ENCODE measurements around the gene NUDCD3. TPM values are rescaled to one million over a fixed set of nuclear protein-coding genes. Genes with fewer than 3 reads are reported as not detected.
A peak's percentile ranks its signal among the peaks of the same experiment; 100 is the strongest.

Gene NUDCD3
- total and polyA plus RNA-seq, 12 donors: 16.2 to 116 (median 102) TPM

DNA sequence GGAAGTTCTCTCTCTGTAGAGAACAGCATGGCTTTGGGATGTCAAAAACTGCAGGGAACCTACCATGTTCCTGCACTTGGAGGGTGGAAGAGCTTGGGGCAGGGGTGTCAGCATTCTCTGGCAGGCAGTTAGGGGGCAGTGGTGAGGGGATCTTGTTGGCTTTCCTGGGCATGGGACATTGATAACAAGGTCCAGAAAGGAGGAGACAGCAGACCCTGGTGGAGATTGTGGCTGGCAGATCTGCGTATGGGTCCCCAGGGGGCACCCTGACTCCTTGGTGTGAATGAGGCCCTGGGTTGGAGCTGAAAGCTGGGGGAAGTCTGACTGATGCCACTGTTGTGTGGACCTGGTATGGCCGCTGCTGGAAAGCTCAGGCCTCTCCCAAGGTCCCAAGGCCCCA is 142.2 kb downstream of the NUDCD3 start:
- H3K36me3 ChIP-seq: no peaks in the 10 kb centered on the region
- ATAC-seq: peak in 6 of 8 donors; percentile 13 to 47 (median 30)
- peaks cover 0 to 6% (median 0%) of the 10 kb centered on the region in 11 donors for H3K9me3 ChIP-seq
- H3K4me1 ChIP-seq: peaks cover 0 to 20% (median 0%) of the 10 kb centered on the region in 9 donors
- WGBS, 2 donors: 84 to 89% methylated on average over 2 of the region's 2 CpGs
- no peak overlapping the region for H3K4me3 ChIP-seq
- H3K27ac ChIP-seq: peak overlapping the region in 1 of 10 donors; percentile 51
- no peak for DNase-seq
- intact Hi-C loops (cut with DNase I): loop anchor here in 1 of 10 donors (10.0 kb wide), 1 partner anchor 217 kb away; no protein-coding TSS in a partner anchor
- TF ChIP-seq, protein P1, sequence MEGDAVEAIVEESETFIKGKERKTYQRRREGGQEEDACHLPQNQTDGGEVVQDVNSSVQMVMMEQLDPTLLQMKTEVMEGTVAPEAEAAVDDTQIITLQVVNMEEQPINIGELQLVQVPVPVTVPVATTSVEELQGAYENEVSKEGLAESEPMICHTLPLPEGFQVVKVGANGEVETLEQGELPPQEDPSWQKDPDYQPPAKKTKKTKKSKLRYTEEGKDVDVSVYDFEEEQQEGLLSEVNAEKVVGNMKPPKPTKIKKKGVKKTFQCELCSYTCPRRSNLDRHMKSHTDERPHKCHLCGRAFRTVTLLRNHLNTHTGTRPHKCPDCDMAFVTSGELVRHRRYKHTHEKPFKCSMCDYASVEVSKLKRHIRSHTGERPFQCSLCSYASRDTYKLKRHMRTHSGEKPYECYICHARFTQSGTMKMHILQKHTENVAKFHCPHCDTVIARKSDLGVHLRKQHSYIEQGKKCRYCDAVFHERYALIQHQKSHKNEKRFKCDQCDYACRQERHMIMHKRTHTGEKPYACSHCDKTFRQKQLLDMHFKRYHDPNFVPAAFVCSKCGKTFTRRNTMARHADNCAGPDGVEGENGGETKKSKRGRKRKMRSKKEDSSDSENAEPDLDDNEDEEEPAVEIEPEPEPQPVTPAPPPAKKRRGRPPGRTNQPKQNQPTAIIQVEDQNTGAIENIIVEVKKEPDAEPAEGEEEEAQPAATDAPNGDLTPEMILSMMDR (IDR thresholded peaks at IDR 0.05): peak in 4 of 9 donors; percentile 8 to 26 (median 16)
- peaks cover 0 to 4% (median 0%) of the 10 kb centered on the region in 7 donors for H3K27me3 ChIP-seq

DNA sequence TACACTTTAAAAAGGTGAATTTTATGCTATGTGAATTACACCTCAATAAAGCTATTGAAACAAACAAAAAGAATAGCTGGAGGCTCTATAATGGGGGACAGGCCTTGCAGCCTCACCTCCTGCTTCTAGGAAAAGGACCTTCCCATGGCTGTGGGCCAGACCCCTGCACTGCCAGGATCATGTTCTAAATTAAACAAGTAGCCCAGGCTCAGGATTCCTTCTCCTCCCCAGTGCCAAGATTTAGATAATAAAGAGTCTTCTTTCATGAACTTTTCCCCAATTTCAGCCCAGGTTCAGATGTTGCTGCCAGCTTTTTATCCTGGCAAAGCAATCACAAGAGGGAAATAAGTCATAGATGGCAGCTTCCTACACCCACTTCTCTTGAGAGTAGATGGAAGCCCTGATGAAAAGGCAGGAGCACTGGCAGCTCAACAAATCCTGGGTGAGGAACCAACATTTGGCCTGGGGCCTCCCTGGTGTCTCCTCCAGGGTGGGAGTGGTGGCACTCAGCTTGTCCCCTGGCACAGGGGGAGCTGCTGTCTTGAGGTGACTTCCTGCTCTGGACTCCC is 142.8 kb downstream of the NUDCD3 start:
- peak overlapping the region in 5 of 10 donors; percentile 23 to 51 (median 34) for H3K27ac ChIP-seq
- intact Hi-C loops (cut with DNase I): loop anchor here in 1 of 10 donors (10.0 kb wide), 1 partner anchor 217 kb away; no protein-coding TSS in a partner anchor
- H3K9me3 ChIP-seq: peaks cover 0 to 9% (median 0%) of the 10 kb centered on the region in 11 donors
- DNase-seq: peak; percentile 49 to 51
- peaks cover 0 to 20% (median 0%) of the 10 kb centered on the region in 9 donors for H3K4me1 ChIP-seq
- TF ChIP-seq, protein P1 (IDR thresholded peaks at IDR 0.05): no peak
- H3K27me3 ChIP-seq: peaks cover 0 to 2% (median 0%) of the 10 kb centered on the region in 7 donors
- H3K36me3 ChIP-seq: no peaks in the 10 kb centered on the region
- no peak overlapping the region for H3K4me3 ChIP-seq
- peak in 6 of 8 donors; percentile 63 to 89 (median 76) for ATAC-seq

DNA sequence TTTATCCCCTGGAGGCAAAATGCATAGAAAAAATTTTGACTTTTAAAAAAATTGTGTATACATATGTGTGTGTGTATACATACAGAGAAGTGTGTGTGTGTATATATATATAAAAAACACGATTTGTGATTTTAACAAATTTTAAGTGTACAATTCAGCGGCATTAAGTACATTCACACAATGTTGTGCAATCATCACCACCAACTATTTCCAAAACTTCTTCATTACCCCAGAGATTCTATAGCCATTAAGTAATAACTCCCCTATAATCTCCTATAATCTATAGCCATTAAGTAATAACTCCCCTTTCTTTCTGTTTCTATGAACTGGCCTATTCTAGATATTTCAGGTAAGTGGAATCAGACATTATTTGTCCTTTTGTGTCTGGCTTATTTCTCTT is 144.4 kb downstream of the NUDCD3 start:
- H3K9me3 ChIP-seq: peaks cover 0 to 9% (median 0%) of the 10 kb centered on the region in 11 donors

DNA sequence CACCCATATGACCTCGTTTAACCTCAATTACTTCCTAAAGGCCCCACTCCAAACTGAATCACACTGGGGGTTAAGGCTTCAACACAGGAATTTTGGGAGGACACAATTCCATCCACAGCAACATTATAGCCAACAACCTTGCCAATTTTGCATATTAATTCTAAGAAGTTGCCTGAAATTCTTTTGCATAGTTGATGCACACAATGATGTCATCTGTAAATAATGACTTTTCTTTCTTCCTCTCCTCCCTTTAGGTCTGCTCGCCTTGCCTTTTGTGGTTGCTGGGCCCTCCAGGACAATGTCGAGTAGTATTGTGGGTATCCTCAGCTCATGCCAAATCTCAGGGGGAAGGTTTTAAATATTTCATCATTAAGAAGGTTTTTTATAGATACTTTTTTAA is 149.1 kb downstream of the NUDCD3 start:
- Histone ChIP-seq H3K9me3 (peaks cover 0 to 30% (median 4%) of the 10 kb centered on the region in 11 donors), H3K4me1 (no peaks in the 10 kb centered on the region), H3K27ac (no peak overlapping the region), H3K4me3 (no peak overlapping the region), H3K36me3 (no peaks in the 10 kb centered on the region), H3K27me3 (no peaks in the 10 kb centered on the region)
- DNase-seq: no peak
- intact Hi-C loops (cut with DNase I): loop anchor here in 1 of 10 donors (10.0 kb wide), 1 partner anchor 223 kb away; no protein-coding TSS in a partner anchor
- ATAC-seq: no peak
- TF ChIP-seq, protein P1 (IDR thresholded peaks at IDR 0.05): no peak
- WGBS, 2 donors: 78 to 81% methylated on average over 3 of the region's 3 CpGs

More for the DNA sequence above, 144.4 kb downstream of the NUDCD3 start:
- TF ChIP-seq, protein P1 (IDR thresholded peaks at IDR 0.05): no peak
- peaks cover 0 to 20% (median 0%) of the 10 kb centered on the region in 9 donors for H3K4me1 ChIP-seq
- 90 to 95% methylated on average over 2 of the region's 2 CpGs for WGBS, 2 donors
- H3K36me3 ChIP-seq: no peaks in the 10 kb centered on the region
- intact Hi-C loops (cut with DNase I): loop anchor here in 1 of 10 donors (10.0 kb wide), 1 partner anchor 219 kb away; no protein-coding TSS in a partner anchor
- ATAC-seq: no peak
- H3K4me3 ChIP-seq: no peak overlapping the region
- no peak overlapping the region for H3K27ac ChIP-seq
- DNase-seq: no peak
- no peaks in the 10 kb centered on the region for H3K27me3 ChIP-seq
